NCI-H187 (cell line): ENCODE data around the gene ZBTB22.
"Not testable (repeated sequence)": the region's sequence is repeated elsewhere in the genome, so short reads cannot be mapped to it uniquely, and the experiment has no call there.

ENCODE experiments used
- DNase-seq, 2 experiments: peaks; one replicate each; lab custom pipeline; 2025; lab: John Stamatoyannopoulos, UW

Gene ZBTB22

DNA sequence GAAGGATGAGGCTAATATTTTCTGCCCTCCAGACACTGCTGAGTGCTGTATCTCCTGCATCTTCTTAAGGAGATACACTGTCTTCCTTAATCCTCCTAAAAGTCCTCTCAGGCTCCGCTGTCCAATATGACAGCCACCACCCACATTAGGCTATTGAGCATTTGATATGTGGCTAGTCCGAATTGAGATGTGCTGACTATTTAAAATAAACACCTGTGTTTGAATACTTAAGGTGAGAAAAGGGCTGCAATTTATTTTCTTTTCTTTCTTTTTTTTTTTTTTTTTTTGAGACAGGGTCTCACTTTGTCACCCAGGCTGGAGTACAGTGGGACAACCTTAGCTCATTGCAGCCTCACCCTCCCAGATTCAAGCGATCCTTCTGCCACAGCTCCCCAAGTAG, 15.7 kb downstream of the ZBTB22 start:
- no peak for DNase-seq

DNA sequence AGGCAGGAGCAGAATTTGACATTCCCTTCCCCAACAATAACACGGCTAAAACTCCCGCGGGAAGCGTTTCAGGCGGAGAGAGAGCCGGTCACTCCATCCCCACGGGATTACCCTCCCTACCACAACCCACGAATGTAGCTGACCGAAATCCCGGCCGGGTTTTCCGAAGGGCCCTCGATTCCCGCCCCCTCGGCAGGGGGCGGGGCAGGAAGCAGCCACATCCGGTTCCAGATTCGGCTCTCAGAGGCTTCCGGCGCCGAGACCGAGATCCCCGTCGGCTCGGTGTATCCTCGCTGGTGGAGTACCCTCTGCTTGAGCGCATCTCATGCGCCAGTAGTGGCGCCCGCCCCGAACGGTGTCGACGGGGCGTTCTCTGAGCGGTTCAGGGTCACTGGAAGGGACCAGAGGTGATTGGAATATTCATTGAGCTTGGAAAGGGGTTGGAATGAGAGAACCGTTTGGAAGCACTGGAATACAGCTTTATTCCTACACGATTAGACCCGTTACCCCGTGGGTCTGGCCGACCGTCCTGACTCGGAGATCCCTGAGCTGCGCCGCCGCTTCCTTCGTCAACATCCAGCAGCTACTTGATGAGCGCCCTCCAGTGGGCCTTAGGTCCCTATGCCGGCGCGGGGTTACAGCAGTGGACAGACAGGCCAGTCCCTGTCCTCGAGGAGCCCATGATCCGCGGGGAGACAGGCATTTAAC, 18.2 kb downstream of the ZBTB22 start:
- peak; percentile 81 to 86 for DNase-seq

DNA sequence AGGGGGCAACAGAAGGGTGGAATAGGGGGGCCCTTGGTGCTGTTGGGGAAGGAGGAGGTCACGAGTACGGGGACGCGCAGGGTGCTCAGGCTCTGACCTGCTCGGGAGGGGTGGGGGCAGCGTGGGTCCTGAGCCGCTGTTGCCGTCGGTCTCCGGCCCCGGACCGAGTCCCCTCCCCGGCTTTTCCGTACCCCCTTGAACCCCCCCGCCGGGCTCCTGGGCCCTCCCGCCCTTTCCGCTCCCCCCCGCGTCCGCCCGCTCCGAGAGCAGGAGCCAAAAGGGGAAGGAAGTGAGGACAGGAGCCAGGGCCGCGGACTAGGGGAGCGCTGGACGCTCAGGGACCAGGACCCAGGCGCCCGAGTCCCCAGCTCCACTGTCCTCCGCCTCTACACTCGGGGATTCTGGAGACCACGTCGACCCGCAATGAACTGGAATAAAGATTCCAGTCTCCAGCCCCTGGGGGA, 18.7 kb downstream of the ZBTB22 start, which contains the start of gene RGL2:
TSS of gene RGL2 (minus strand) at position 170 of the 464 bp plus-strand sequence. CDS start 332 bp downstream, outside the sequence.
- no peak for DNase-seq

DNA sequence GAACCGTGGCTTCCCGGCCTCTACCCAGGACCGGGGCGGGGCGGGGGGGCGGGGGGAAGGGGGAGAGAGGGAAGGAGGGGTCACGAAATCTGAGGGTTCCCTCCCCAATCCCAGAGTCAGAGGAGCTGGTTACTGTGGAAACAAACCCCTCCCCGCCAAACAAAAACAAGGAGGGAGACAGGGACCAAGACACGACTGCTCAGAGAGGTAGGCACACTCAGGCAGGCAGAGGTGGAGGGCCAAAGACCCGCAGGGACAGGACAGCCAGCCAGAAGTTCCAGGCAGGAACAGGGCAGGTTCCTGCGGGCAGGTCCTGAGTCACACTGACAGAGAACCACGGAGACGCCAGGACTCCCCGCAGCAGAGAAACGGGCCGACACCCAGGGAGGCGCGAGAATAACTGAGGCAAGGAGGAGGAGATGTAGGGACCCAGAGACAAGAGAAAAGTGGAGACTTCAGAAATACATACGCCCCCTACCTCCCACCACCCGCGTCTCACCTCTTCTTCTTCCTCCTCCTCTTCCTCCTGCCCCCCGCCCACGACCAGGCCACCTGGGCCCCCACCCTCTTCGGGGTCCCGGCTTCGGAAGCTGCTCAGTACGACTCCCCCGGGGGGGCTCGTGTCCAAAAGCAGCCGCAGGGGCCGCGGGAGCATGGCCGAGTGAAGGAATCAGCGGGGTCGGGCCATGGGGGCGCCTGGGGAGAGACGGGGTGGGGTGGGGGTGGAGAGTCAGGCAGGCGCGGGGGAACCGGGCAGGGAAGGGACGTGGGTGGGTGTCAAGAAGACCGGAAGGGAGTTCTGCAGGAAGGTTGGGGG, 19.4 kb downstream of the ZBTB22 start:
- DNase-seq = no peak

DNA sequence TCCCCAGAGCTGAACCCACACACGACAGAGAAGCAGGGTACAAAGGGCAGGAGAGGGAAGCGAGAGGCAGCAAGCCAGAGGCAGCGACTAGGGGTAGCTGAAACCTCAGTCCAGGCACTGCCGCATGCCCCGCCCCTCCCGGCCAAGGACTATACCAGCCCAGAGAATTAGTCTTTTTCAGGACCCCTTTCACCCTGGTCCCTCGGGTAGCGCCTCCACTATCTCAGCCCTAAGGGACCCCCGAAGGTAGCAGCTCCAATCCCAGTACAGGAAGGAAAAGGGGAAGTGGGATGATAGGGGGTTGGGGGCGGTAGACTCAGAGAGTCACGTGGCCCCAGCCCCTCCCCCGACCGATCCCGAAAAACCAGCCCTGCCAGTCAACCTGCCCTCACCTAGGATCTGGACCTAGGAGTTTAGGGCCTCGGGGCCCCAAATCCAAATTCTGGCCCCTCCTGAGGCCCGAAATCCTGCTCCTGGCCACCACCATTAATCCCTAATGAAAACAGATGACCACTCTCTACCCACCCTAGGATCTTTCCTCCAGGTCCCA, 20.1 kb downstream of the ZBTB22 start:
- no peak for DNase-seq

DNA sequence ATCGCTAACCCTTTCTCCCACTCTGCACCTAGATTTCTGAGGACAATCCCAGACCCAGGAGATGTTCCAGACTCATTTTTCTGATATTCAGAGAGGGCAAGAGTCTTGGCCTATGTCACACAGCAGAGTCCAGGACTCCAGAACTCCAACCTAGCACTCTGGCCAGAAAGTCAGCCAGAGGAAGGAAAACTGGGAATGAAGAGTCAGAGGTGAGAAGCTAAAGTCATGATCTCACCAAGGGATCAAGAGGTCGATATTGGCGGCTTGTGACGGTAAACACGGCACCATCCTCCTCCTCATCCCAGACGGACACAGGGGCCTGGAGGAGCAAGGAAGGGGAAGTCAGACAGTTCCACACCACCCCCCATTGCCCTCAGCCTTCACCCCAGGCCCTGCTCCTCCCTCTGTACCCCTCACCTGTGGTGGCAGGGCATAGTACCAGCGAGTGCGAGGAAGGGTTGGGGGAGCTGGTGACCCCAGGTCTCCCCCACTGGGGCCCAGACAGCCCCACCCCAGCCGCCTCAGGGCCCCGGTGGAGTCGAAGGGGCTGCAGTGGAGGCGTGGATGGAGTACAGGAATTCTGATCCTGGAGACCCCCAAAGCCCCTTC, 20.6 kb downstream of the ZBTB22 start:
- no peak for DNase-seq

DNA sequence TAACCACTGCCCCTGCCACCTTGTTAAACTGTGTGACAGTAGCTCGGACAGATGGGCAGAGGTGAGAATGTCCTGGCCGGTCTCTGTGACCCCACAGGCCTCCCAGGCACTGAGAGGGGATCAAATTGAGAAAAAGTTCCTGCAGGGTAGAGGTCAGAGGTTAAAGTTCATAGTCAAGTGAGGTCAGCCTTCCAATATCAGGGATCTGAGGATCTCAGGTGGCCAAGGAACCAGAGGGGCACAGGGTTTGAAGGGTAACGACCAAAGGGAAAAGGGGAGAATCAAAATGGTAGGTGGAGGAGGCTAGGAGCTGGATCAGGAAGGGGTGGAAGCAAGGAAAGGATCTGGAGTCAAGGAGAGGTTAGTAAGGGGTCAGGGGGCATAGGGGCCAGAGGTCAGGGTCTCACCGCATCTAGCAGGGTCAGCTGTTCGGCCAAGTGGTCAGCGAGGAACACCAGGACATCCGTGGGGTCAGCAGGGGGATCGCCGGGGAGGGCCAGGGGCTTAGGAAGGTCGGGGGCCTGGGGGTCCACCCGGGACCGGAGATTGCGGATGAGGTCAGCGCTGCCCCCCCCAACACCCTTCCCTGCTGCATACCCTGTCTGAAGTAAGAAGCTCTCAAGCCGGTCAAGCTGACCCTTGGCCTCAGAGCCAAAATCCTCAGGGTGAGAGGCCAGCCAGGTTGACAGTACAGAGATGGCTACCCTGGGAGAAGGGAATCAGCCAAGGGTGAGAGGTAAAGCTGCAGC, 21.7 kb downstream of the ZBTB22 start:
- DNase-seq = no peak

DNA sequence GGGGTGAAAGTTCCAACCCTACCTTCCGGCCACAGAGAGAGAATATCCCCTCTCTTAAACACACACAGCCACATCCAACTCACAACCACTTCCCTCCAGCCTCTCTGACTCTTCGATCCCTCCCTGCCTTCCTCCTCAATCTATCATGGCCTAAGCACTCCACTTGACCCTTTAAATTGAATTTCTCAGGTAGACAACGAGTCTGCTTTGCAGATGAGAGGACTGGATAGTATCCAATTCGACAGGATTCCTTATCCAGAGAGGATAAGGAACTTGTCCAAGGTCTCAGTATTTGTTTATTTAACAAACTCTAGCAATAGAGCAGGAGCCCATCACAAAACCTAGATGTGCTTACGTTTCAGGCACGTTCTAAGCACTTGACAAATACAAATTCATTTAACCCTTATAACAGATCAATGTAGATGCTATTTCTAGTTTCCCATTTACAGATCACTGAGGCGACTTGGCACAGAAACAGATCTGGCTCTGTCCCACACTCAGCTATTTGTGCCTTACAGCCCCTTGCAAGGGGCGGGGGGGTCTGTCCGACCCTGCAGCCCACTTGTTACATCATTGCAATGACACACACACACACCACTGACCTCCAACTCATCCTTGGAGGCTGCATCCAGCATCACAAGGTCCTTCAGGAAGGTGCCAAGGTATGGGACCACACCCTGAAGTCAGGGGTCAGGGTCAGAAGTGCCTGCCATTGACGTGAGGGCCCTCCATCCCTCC, 23.3 kb downstream of the ZBTB22 start:
- DNase-seq = no peak

DNA sequence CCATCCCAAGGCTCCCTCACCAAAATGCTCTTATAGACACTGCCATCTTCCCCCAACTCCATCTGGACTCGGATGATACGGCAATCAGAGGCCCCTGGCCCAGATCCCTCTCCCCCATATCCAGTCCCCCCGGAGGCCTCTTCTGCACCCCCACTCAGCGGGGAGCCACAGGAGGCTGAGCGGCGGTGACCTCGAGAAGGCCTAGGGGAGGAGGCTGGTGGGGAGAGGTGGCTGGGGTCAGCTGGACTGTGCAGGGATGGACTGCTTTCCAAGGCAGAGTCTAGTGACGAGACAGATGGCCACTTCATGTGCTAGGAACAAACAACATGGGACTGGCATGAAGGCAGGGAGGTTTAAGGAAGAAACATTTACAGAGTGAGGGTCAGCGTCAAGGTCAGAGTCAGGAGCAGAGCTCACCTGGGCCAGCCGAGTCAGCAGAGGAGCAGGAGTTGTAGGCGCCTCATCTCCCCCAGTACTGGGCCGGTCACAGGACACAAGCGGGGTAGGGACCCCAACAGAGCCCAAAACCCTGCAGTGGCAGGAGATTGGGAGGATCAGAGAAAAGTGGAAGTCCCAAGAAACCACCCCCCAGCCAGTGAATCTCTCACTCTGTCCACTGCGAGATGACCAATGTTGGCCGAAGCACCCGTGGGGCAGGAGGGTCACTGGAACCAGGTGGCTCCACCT, 24.4 kb downstream of the ZBTB22 start:
- DNase-seq = no peak

DNA sequence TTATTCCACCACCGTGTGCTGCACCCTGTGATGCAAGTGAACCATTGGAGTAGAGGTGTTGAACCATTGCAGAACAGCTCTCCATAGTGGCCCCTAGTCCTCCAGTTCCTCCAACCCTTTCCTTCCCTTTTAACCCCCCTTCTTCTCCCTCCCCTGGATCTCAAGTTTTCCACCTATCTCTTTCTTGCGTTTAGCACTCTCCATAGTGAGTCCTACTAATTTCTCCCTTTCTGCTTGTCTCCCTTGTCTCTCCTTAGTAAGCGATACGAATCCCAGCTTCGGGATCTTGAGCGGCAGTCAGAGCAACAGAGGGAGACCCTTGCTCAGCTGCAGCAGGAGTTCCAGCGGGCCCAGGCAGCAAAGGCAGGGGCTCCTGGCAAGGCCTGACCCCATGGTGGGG, 27.1 kb downstream of the ZBTB22 start:
- DNase-seq = no peak

DNA sequence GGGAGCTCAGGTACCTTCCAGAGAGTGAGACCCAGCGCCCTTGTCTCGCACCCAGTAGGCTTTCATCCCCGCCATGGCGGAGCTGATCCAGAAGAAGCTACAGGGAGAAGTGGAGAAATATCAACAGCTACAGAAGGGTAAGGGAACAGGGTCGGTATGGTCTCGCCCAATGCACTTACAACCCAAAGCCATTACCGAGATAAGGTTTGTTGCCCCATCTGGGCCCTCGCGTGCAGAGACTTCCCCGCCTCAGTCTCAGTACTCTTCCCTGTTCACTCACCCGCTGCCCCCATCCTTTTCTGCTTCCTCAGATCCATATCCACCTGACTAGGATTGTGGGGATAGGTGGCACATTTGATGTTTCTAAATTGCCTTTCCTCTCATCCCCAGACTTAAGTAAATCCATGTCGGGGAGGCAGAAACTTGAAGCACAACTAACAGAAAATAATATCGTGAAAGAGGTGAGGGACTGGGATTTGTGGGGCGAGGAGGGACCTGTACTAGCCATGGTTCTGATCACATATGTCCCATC, 27.7 kb downstream of the ZBTB22 start:
- no peak for DNase-seq

DNA sequence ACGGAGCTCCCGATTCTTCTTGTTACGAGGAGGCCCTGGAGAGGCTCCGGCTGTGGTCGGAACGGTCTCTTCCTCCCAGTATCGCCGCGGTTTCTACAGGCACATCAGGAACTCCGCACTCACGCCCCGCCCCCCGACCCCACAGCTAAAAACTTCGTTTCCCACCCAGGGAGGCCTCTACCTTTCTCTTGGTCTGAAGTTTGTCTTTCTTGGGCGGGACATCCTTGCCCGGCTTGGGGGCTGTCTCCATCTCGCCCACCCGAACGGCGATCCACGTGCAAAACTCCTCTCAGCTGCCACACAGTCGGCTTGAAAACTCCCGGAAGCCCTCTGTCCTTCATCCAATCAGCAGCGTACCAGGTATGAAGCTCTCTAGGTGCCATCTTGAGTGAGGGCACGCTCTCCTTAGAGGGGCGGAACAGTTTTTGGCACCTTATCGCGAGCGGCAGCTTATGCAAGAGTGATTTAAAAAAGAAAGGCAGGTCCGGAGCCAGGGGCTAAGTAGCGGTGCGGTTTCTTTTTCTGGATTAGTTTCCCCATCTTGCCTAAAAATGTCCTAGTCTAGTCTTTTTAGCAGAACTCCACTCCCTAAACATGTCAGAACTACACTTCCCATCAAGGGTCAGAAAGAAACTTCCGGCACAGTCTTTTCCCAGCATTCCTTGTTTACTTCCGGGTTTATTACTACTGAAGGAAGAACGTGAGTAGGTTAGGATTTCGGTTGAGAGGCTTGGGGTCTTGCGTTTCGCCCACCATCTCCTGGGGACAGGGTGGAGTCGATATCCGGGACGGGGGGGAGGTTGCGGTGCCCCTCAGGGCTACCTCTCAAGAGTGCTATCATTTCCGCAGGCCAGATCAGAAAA, 28.4 kb downstream of the ZBTB22 start, which contains the start of the genes PFDN6 and WDR46:
TSS of gene PFDN6 (plus strand) at position 681 of the 863 bp plus-strand sequence. CDS start 256 bp downstream, outside the sequence.
TSS of gene WDR46 (minus strand) at position 319 of the 863 bp plus-strand sequence. CDS start at position 250, 69 bp downstream.
- DNase-seq = peak; percentile 62 to 92

DNA sequence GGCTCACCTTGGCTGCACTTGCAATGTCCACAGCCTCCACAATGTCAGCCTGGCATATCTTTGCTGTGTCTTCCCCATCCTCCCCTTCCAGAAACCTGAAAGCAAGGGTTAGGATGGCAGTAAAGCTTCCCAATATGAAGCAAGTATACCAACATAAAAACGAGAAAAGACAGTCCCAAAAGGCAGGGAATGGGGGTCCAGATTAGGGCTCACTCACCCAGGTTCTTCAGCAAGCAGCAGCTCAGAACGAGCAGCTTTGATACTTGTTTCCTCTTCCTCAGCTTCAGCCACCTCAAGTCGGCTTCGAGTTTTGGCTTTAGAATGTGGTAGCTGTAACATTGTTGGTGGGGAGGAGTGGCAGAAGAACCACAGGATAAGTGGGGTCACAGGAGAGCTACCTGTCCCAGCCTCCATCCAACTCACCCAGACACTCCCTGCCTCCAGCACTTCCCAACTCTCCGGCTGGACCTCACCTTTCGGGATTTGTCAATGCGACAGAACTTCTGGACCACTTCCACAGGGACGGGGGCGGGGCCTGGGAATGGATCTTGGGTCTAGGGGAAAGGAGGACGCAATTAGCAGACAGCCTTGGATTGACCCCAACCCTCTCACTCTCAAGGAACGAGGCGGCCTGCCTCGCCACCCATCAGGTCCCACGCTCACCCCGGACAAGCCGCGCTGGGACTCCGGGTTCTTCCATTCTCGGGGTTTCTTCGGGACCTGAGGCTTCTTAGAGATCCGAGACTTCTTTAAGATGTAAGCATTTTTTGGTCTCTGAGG, 29.2 kb downstream of the ZBTB22 start:
- no peak for DNase-seq

DNA sequence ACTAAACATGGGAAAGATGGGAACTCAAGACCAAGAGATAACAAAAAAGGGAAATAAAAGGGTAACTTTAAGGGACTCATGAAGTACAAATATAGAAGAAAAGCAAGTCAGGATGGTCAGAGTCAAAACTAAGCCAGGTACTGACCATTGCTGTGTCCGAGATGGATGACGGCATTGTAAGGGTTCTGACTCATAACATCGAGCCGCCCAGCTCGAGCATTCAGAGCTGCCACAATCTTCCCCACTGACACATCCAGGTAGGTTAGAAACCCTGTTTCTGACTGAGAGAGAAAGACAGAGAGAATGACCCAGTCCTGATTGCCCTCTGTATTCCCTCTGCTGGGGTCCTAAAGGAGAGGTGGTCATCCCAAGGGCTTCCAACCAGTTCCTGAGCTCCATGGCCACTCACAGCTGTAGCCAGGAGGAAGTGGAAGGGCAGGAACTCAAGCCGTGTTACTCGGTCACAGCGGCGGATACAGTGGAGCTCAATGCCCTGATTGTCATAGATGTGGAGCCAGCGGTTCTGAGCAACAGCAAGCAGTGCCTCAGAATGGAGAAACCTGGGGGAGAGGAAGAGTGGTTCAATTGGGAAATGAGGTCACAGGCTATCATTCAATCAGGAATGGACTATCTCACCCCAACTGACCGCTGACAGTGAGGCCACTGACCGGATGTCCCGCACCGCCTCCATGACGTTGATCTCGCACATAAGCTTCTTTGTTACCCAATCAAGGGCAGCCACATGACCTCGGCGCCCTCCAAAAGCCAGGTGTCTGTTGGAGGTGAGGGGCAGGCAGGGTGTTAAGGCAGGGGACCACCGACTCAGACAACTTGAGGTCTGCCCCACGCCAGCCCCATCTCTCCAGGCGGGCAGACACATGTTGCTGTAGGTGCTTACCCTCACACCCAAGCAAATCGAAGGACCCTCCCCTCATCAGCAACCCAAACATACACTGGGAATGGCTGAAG, 30.3 kb downstream of the ZBTB22 start:
- no peak for DNase-seq

DNA sequence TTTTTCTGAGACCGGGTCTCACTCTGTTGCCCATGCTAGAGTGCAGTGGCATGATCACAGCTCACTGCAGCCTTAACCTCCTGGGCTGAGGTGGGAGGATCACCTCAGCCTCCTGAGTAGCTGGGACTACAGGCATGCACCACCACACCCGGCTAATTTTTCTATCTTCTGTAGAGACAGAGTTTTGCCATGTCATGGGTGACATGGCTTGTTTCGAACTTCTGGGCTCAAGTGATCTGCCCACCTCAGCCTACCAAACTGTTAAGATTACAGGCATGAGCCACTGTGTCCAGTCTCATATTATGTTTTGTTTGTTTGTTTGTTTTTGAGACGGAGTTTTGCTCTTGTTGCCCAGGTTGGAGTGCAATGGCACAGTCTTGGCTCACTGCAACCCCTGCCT, 32.3 kb downstream of the ZBTB22 start:
- DNase-seq = not testable (repeated sequence)

DNA sequence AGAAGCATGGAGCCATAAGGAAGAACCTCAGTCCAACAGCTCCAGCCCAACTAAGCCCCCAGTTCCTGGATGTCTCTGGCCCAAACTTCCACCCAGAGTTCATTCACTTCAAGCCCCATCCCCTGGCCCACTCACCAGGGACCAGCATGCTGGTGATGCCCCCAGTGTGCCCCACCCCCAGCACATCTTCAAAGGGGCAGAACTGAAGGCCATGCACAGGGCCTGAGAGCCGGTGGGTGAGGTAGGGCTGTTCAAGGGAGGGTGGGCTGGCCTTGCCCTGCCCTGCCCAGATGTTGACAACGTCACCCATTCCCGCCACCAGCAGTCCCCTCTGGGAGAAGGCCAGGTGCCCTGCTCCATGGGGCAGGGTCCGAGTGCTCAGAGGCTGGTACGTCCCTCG, 37.0 kb downstream of the ZBTB22 start:
- DNase-seq = no peak

DNA sequence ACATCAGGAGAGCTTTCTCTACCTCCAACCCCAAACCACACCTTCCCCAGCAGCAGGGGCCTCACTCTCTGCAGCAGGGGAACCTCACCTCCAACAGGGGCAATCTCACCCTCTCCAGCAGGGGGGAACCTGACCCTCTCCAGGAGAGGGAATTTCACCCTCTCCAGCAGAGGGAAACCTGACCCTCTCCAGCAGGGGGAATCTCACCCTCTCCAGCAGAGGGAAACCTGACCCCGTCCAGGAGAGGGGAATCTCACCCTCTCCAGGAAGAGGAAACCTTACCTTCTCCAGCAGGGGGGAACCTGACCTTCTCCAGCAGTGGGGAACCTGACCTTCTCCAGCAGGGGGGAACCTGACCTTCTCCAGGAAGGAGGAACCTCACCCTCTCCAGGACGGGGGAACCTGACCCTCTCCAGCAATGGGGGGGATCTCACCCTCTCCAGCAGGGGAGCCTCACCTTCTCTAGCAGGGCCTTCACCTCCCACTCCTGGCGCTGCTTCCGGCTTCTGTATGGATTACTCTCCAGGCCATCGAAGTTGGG, 37.5 kb downstream of the ZBTB22 start:
- DNase-seq = no peak
